ENCODE data around the gene STRADB.

STRADB gene

GRCh38 chr2:201513271-201513670, 61.7 kb downstream of the STRADB start:
- no peak overlapping the region for H3K4me3 ChIP-seq (ENCODE audit: low read depth, low read length)
- DNase-seq (ENCODE audit: low read depth): no peak
- no peak for TF ChIP-seq CTCF (IDR thresholded peaks at IDR 0.05; ENCODE audit: low read depth, low read length)
- no peak for TF ChIP-seq POLR2A (IDR thresholded peaks at IDR 0.05; ENCODE audit: extremely low read depth, insufficient read length)
- TF ChIP-seq MYC (IDR thresholded peaks at IDR 0.05; ENCODE audit: low read depth, low read length): no peak
- no peak for TF ChIP-seq MAX (IDR thresholded peaks at IDR 0.05; ENCODE audit: low read depth, low read length)

GRCh38 chr2:201515573-201516246, 64.2 kb downstream of the STRADB start:
- no peak for DNase-seq (ENCODE audit: low read depth)
- TF ChIP-seq CTCF (IDR thresholded peaks at IDR 0.05; ENCODE audit: low read depth, low read length): no peak
- no peak for TF ChIP-seq POLR2A (IDR thresholded peaks at IDR 0.05; ENCODE audit: extremely low read depth, insufficient read length)
- TF ChIP-seq MYC (IDR thresholded peaks at IDR 0.05; ENCODE audit: low read depth, low read length): no peak
- no peak for TF ChIP-seq MAX (IDR thresholded peaks at IDR 0.05; ENCODE audit: low read depth, low read length)
- no peak overlapping the region for H3K4me3 ChIP-seq (ENCODE audit: low read depth, low read length)

- H3K4me3 ChIP-seq (ENCODE audit: low read depth, low read length): no peak overlapping the region
- no peak for TF ChIP-seq CTCF (IDR thresholded peaks at IDR 0.05; ENCODE audit: low read depth, low read length)
- no peak for TF ChIP-seq MYC (IDR thresholded peaks at IDR 0.05; ENCODE audit: low read depth, low read length)
- no peak for TF ChIP-seq POLR2A (IDR thresholded peaks at IDR 0.05; ENCODE audit: extremely low read depth, insufficient read length)
- TF ChIP-seq MAX (IDR thresholded peaks at IDR 0.05; ENCODE audit: low read depth, low read length): no peak
- no peak for DNase-seq (ENCODE audit: low read depth)
These were observed 65.6 kb downstream of the STRADB start for GRCh38 chr2:201517094-201517493.

- H3K4me3 ChIP-seq (ENCODE audit: low read depth, low read length): no peak overlapping the region
- DNase-seq (ENCODE audit: low read depth): no peak
- no peak for TF ChIP-seq MYC (IDR thresholded peaks at IDR 0.05; ENCODE audit: low read depth, low read length)
- TF ChIP-seq CTCF (IDR thresholded peaks at IDR 0.05; ENCODE audit: low read depth, low read length): no peak
- no peak for TF ChIP-seq MAX (IDR thresholded peaks at IDR 0.05; ENCODE audit: low read depth, low read length)
- TF ChIP-seq POLR2A (IDR thresholded peaks at IDR 0.05; ENCODE audit: extremely low read depth, insufficient read length): no peak
These were observed 68.7 kb downstream of the STRADB start for GRCh38 chr2:201520201-201520600.

GRCh38 chr2:201522965-201523364, 71.4 kb downstream of the STRADB start:
- H3K4me3 ChIP-seq (ENCODE audit: low read depth, low read length): no peak overlapping the region
- TF ChIP-seq MYC (IDR thresholded peaks at IDR 0.05; ENCODE audit: low read depth, low read length) (no peak), CTCF (IDR thresholded peaks at IDR 0.05; ENCODE audit: low read depth, low read length) (no peak)
- no peak for DNase-seq (ENCODE audit: low read depth)

GRCh38 chr2:201523506-201523905, 72.0 kb downstream of the STRADB start:
- no peak for DNase-seq (ENCODE audit: low read depth)
- TF ChIP-seq MAX (IDR thresholded peaks at IDR 0.05; ENCODE audit: low read depth, low read length) (no peak), CTCF (IDR thresholded peaks at IDR 0.05; ENCODE audit: low read depth, low read length) (no peak), POLR2A (IDR thresholded peaks at IDR 0.05; ENCODE audit: extremely low read depth, insufficient read length) (no peak), MYC (IDR thresholded peaks at IDR 0.05; ENCODE audit: low read depth, low read length) (no peak)
- H3K4me3 ChIP-seq (ENCODE audit: low read depth, low read length): no peak overlapping the region
